H9 (cell line): ENCODE measurements around the gene TOMM5. TPM values are rescaled to one million over a fixed set of nuclear protein-coding genes. Genes with fewer than 3 reads are reported as not detected.

ENCODE experiments used
- DNase-seq: peaks from one replicate; pipeline ENCODE4 v3.0.0-alpha.2; 2017
- H2AFZ ChIP-seq: one replicate; pipeline ENCODE4 v1.6.1; 2013; ENCODE audit warnings: mild to moderate bottlenecking, low read length, control low read depth, moderate library complexity
- H2AK5ac ChIP-seq: 2 replicates; pipeline ENCODE4 v1.6.1; 2013; ENCODE audit warnings: low read length, control low read depth, mixed read lengths; ENCODE audit not compliant: insufficient read length
- H2BK120ac ChIP-seq: one replicate; pipeline ENCODE4 v1.6.1; 2013; ENCODE audit warnings: low read depth, mild to moderate bottlenecking, low read length, control low read depth, inconsistent platforms; ENCODE audit not compliant: poor library complexity, severe bottlenecking
- H2BK12ac ChIP-seq: 2 replicates; pipeline ENCODE4 v1.6.1; 2013; ENCODE audit warnings: low read length, control low read depth, mixed read lengths, low read depth; ENCODE audit not compliant: insufficient read length
- H2BK15ac ChIP-seq: 2 replicates; pipeline ENCODE4 v1.6.1; 2013; ENCODE audit warnings: low read depth, low read length, control low read depth
- H2BK20ac ChIP-seq: one replicate; pipeline ENCODE4 v1.6.1; 2013; ENCODE audit warnings: low read depth, mild to moderate bottlenecking, low read length, control low read depth, inconsistent platforms; ENCODE audit not compliant: poor library complexity, severe bottlenecking
- H2BK5ac ChIP-seq: 2 replicates; pipeline ENCODE4 v1.6.1; 2013; ENCODE audit warnings: low read length, control low read depth, mixed read lengths; ENCODE audit not compliant: insufficient read length
- H3K14ac ChIP-seq: 2 replicates; pipeline ENCODE4 v1.6.1; 2013; ENCODE audit warnings: low read length, control low read depth; ENCODE audit not compliant: insufficient read depth
- H3K18ac ChIP-seq: 2 replicates; pipeline ENCODE4 v1.6.1; 2013; ENCODE audit warnings: low read depth, mild to moderate bottlenecking, mixed read lengths, low read length, control low read depth; ENCODE audit not compliant: insufficient read length
- H3K23ac ChIP-seq: 2 replicates; pipeline ENCODE4 v1.6.1; 2013; ENCODE audit warnings: low read length, control low read depth, mixed read lengths, low read depth; ENCODE audit not compliant: insufficient read length
- H3K23me2 ChIP-seq: 2 replicates; pipeline ENCODE4 v1.6.1; 2013; ENCODE audit warnings: low read depth, mild to moderate bottlenecking, mixed read lengths, low read length, control low read depth; ENCODE audit not compliant: insufficient read length, poor library complexity, severe bottlenecking
- H3K27ac ChIP-seq: 2 replicates; pipeline ENCODE4 v1.5.1; 2013; ENCODE audit warnings: low read length, control low read depth, mixed read lengths, low read depth; ENCODE audit not compliant: insufficient read length
- H3K27me3 ChIP-seq: 2 replicates; pipeline ENCODE4 v1.6.1; 2013; ENCODE audit warnings: low read length, control low read depth, inconsistent platforms; ENCODE audit not compliant: insufficient read depth
- H3K4ac ChIP-seq: 2 replicates; pipeline ENCODE4 v1.6.1; 2013; ENCODE audit warnings: low read depth, mild to moderate bottlenecking, control low read depth, inconsistent platforms, low read length, moderate library complexity
- H3K4me1 ChIP-seq: 2 replicates; pipeline ENCODE4 v1.6.1; 2013; ENCODE audit warnings: low read length, control low read depth, inconsistent platforms; ENCODE audit not compliant: insufficient read depth
- H3K4me2 ChIP-seq: 2 replicates; pipeline ENCODE4 v1.6.1; 2013; ENCODE audit warnings: low read length, control low read depth, mixed read lengths; ENCODE audit not compliant: insufficient read length, insufficient read depth
- H3K56ac ChIP-seq: 2 replicates; pipeline ENCODE4 v1.6.1; 2013; ENCODE audit warnings: low read depth, mild to moderate bottlenecking, mixed read lengths, low read length, control low read depth; ENCODE audit not compliant: insufficient read length
- H3K79me1 ChIP-seq: 2 replicates; pipeline ENCODE4 v1.6.1; 2013; ENCODE audit warnings: low read depth, mild to moderate bottlenecking, moderate library complexity, low read length, control low read depth, inconsistent platforms; ENCODE audit not compliant: insufficient read depth, poor library complexity, severe bottlenecking
- H3K79me2 ChIP-seq: 2 replicates; pipeline ENCODE4 v1.6.1; 2013; ENCODE audit warnings: low read length, control low read depth, inconsistent platforms; ENCODE audit not compliant: insufficient read depth
- H3K9ac ChIP-seq: 2 replicates; pipeline ENCODE4 v1.6.1; 2013; ENCODE audit warnings: low read length, control low read depth, mixed read lengths; ENCODE audit not compliant: insufficient read length; ENCODE audit errors: extremely low read depth
- H3K9me3 ChIP-seq: one replicate; pipeline ENCODE4 v1.6.1; 2013; ENCODE audit warnings: low read depth, low read length, inconsistent platforms; ENCODE audit not compliant: control insufficient read depth
- H3T11ph ChIP-seq: one replicate; pipeline ENCODE4 v1.6.1; 2013; ENCODE audit warnings: mild to moderate bottlenecking, low read length, control low read depth, inconsistent platforms
- H4K20me1 ChIP-seq: one replicate; pipeline ENCODE4 v1.6.1; 2013; ENCODE audit not compliant: control insufficient read depth, insufficient read length, insufficient read depth
- H4K5ac ChIP-seq: 2 replicates; pipeline ENCODE4 v1.6.1; 2013; ENCODE audit warnings: low read depth, mild to moderate bottlenecking, mixed read lengths, low read length, control low read depth; ENCODE audit not compliant: insufficient read length
- H4K8ac ChIP-seq: replicated peaks from 2 replicates; pipeline ENCODE4 v1.6.1; 2013; ENCODE audit warnings: low read length, control low read depth, mixed read lengths, low read depth; ENCODE audit not compliant: insufficient read length
- H4K91ac ChIP-seq: 2 replicates; pipeline ENCODE4 v1.6.1; 2013; ENCODE audit warnings: low read depth, mild to moderate bottlenecking, moderate library complexity, mixed read lengths, low read length, control low read depth; ENCODE audit not compliant: insufficient read length
- H3K27ac Mint-ChIP-seq, 3 experiments: 2 replicates in 2 of 3; 3 replicates in 1 of 3; pipeline ENCODE4 v1.8.0; 2020 to 2021; ENCODE audit warnings: mixed read lengths in 3 of 3, mild to moderate bottlenecking in 1 of 3, moderate library complexity in 1 of 3
- H3K27me3 Mint-ChIP-seq: 2 replicates; pipeline ENCODE4 v1.8.0; 2021; ENCODE audit warnings: low read depth, mild to moderate bottlenecking, moderate library complexity, mixed read lengths
- H3K36me3 Mint-ChIP-seq, 3 experiments: 2 replicates in 2 of 3; 3 replicates in 1 of 3; pipeline ENCODE4 v1.8.0; 2020 to 2021; ENCODE audit warnings: low read depth in 3 of 3, mixed read lengths in 3 of 3; ENCODE audit not compliant: insufficient read depth in 1 of 3
- H3K4me1 Mint-ChIP-seq, 2 experiments: 2 replicates each; pipeline ENCODE4 v1.8.0; 2020; ENCODE audit warnings: mixed read lengths in 2 of 2
- H3K4me3 Mint-ChIP-seq, 2 experiments: 2 replicates in 1 of 2; 3 replicates in 1 of 2; pipeline ENCODE4 v1.8.0; 2020 to 2021; ENCODE audit warnings: mild to moderate bottlenecking in 2 of 2, mixed read lengths in 2 of 2, moderate library complexity in 1 of 2
- H3K9me3 Mint-ChIP-seq, 2 experiments: 2 replicates in 1 of 2; 3 replicates in 1 of 2; pipeline ENCODE4 v1.8.0; 2020; ENCODE audit warnings: mild to moderate bottlenecking in 2 of 2, mixed read lengths in 2 of 2, moderate library complexity in 1 of 2
- CTCF ChIP-seq: fragments of 200-600 bp; sonication (generic); conservative IDR thresholded peaks from 3 replicates; pipeline ENCODE4 v1.8.0; 2021; ENCODE audit warnings: antibody characterized with exemption, mild to moderate bottlenecking
- total RNA-seq: library from RNA; stranded (reverse); gene quantifications from 2 replicates; pipeline ENCODE4 v1.2.1, GENCODE V29; 2021

Gene TOMM5
- total RNA-seq, 1 experiment from 2014 or later = 124 TPM

GRCh38 chr9:37549527-37549926 lies 42.9 kb downstream of the TOMM5 start:
- H3K27ac Mint-ChIP-seq = peak overlapping the region in 2 of 3 experiments; percentile 30 to 67; a peak in 2 of 7 replicates

More at GRCh38 chr9:37549527-37549926, 42.9 kb downstream of the TOMM5 start:
- Histone ChIP-seq H3K79me1 (no peaks in the 10 kb centered on the region), H2BK12ac (no peak overlapping the region), H3K23me2 (no peaks in the 10 kb centered on the region), H4K91ac (no peak overlapping the region), H3K23ac (no peak overlapping the region), H3K14ac (no peak overlapping the region), H3K4me2 (no peak overlapping the region), H2BK5ac (no peak overlapping the region), H2BK20ac (no peak overlapping the region), H3K4me1 (no peaks in the 10 kb centered on the region), H3K79me2 (no peaks in the 10 kb centered on the region), H2AFZ (no peak overlapping the region), H3K4ac (no peak overlapping the region), H2BK15ac (no peak overlapping the region), H3T11ph (no peak overlapping the region), H2BK120ac (no peak overlapping the region), H4K5ac (no peak overlapping the region), H4K20me1 (no peaks in the 10 kb centered on the region), H3K27ac (no peak overlapping the region), H3K27me3 (no peaks in the 10 kb centered on the region), H3K56ac (no peak overlapping the region), H2AK5ac (no peak overlapping the region), H4K8ac (no peak overlapping the region), H3K9ac (no peak overlapping the region), H3K18ac (no peak overlapping the region), H3K9me3 (no peaks in the 10 kb centered on the region)
- Mint-ChIP-seq H3K36me3 (peaks cover 0 to 13% (median 0%) of the 10 kb centered on the region in 3 experiments; a peak in 1 of 7 replicates), H3K27me3 (no peaks in the 10 kb centered on the region), H3K4me3 (no peak overlapping the region), H3K9me3 (peaks cover 0 to 3% of the 10 kb centered on the region in 2 experiments; a peak in 1 of 5 replicates), H3K4me1 (peaks cover 9% of the 10 kb centered on the region in 2 experiments)
- no peak for TF ChIP-seq CTCF
- no peak for DNase-seq
